ENCODE measurements around the gene TSPYL4.
"Not testable (repeated sequence)": the region's sequence is repeated elsewhere in the genome, so short reads cannot be mapped to it uniquely, and the experiment has no call there.

Gene TSPYL4

DNA sequence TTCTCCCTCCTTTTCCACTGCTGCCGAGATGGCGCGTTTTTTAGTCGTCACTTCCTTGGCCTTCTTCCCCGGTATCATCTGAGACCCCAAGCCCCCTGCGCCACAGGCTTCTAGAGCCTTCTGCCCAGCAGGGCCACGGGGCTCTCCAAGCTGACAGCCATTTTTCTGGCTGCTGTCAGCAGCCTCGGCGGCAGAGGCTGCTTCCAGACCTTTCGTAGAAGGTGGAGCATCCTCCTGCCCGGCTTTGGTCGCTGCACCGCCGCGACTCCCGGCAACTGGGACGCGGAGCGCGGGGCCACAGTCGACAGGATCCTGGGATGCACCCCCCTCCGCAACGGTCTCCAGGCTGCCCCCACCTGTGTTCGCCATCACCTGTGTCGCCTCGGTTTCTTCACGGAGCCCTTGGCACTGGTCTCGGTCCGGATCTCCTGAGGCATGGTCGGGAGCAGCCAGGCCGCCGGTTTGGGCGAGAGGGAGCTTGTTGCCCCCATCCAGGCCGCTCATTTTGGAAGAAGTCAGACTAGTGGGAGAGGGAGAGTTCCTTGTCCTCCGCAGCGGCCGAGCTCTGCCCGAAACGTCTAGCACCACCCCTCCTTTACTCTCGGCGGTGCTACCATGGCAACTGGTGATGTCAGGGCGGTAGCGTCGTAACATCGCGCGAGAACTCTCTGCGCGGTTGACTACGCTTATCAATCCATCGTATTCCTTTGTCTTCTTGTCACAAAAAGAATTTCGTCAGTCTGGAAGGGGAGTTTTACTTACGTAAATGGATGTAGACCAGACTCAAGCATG, at the start of gene TSPYL4:
TSPYL4 (minus strand) TSS at position 571 of the 792 bp plus-strand sequence; CDS start at position 504, 67 bp downstream.
- peak; percentile 93 to 95 for DNase-seq

DNA sequence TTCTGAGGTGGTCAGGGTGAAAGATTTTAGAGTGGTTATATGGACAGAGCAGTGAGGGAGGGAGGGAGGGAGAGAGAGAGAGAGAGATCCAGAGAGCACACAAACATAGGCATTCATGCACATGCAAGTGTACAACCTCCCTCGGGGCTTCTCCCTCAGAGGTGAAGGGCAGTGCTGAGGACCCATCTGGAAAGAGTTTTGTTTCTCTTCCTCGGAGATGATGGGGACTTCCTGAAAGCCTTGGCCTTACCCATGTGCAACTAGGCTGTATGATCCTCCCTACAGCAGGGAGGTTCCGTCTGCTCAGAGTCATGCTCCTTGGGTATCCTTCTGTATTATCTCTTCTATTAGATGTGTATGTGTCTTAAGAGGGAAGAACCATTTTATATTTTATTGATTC, 47.2 kb upstream of the TSPYL4 start:
- no peak for DNase-seq

DNA sequence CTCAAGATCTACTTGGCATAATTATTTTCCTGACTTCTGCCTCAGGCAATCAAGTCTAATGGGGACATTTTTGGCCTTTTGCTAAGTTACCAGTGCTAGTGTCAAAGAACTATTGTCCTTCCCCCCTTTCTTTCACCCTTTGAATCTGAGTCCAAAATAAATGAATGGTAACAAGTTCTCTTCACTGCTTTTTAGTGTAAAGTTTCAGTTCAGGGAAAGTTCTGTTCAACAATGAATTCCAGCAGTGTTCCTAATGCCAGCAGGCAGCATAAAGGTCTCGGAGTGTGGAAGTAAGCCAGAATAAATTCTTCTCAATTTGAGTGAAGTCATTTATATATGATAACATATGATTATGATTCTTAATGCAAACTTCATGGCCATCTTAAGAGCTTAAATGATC, 46.7 kb upstream of the TSPYL4 start:
- DNase-seq, result no peak

DNA sequence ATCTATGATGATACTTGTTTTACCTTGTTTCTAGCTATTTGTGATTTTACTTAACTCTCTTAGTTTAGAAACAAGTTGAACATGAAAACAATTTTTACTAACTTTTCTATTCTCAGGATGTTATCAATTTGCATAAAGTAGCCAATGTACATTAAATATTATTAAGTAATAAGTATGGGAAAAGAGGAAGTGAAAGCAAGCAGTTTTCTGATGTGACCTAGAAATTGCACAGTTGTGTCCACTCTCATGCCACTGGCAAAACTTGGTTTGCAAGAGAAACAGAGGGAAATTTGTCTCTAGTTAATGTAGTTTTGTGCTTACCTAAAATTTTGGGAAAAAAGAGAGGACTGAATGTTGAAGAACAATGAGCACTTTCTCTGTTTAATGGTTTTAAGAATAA, 45.1 kb upstream of the TSPYL4 start:
- no peak for DNase-seq

DNA sequence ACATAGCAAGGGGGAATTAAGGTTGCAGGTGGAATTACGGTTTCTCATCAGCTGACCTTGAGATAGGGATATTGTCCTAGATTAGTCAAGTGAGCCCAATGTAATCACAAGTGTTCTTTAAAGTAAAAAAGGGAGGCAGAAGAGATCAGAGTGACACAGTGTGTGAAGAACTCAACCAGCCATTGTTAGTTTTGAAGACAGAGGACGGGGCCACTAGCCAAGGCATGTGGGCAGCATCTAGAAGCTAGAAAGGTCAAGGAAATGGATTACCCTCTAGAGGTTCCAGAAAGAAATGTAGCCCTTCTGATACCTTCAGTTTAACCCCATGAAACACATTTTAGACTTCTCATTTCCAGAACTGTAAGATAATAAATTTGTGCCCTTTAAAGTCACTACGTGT, 44.4 kb upstream of the TSPYL4 start:
- DNase-seq, result no peak

DNA sequence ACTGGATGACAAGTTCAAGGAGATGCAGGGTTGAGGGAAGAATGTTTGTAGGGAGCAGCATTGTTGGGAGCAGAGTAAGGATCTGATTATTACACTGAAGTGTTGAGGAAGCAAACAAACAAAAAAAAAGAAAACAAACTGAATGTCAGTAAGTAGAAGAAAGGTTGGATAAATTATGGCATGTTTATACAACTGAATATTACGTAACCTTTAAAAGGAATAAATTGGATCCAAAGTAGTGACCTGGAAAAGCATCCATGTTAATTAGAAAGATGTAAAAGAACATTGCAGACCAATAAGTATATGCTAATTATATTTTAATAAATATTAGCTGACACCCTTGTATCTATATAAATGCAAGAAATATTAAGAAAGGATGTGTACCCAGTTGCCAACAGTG, 38.7 kb upstream of the TSPYL4 start:
- no peak for DNase-seq

DNA sequence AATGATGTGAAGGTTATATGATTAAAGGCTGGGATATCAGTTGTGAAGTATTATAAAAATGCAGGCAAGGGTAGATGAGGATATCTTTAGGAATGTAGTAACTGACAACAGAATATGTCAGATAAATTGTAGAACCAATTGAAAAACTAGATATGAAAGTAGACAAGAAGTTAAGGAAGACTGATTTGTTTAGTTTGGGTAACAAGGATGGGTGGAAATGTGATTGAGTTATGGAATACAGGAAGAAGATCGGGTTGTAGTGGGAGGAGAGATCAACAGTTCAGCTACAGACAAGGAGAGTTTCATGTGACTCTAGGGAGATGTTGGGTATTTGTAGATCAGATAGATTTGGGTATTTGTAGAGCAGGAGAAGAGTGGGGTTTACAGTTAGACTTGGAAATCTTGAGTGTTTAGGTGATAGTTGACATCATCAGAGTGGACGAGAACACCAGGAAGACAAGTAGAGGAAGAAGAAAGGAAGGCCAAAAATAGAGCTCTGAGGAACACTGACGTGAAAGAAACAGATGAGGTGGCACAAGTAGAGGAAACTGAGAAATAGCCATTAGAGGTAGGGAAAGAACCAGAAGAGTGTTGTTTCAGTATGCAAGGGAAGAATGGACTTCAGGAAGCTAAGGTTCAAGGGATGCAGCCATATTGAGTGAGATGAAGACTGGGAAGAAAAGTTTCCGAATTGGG, 38.0 kb upstream of the TSPYL4 start:
- no peak for DNase-seq

DNA sequence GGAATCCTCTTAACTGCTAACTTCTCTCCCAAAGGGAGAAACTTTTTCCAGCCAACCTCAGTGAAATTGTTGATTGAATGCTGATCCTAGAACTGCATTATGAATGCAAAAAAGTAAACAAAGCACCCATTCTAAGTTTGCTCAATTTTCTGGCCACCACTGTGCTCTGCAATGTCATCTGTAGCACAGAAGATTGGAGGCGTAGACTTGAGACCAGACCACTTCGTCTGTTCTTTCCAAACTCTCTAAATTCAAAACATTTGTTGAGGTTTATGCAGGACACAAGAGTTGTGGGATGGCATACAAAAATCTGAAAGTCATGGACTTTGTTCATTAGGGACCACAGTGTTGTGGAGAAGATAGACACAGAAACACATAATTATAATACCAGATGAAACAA, 36.9 kb upstream of the TSPYL4 start:
- no peak for DNase-seq

DNA sequence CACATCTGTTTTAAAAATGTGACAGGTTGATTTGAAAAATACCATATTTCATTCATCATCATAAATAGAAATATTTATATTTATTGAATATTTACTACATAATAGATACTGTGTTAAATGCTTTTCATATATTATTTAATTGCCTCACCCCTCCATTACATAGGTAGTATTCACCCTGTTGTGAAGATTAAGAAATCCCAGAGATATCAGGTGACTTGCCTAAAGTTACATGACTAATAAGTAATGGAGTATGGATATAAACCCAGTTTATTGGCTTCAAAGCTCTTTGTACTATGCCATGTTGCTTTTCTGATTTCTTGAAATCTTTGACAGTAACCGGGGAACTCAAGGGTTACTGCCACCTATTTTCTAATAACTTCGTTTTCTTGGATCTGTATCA, 36.0 kb upstream of the TSPYL4 start:
- DNase-seq, result no peak

DNA sequence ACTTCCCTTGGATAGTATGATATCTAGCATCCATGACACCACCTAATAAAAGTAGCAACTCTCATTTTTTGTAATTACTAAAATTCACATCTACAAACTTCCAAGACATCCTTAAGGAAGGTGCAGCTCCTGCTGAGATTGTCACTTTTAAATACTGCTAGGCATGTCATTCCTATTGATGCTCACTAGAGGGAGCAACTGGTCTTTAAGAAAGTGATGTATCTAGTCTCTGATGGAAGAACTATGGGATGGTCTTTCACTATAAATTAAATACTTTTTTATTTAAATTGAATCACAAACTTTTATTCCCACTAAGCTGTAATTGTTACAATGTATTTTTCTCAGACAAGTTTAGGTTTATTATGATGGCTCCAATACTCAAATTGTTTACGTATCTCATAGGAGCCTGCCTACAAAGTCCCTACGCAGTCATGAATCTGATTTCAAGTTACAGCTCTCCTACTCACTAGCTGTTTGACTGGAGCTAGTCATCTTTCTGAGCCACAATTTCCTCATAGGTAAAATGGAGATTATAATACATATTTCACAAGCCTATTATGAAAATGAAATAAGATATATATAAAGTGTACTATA, 33.9 kb upstream of the TSPYL4 start:
- peak in 1 of 2 donors; percentile 58 for DNase-seq

DNA sequence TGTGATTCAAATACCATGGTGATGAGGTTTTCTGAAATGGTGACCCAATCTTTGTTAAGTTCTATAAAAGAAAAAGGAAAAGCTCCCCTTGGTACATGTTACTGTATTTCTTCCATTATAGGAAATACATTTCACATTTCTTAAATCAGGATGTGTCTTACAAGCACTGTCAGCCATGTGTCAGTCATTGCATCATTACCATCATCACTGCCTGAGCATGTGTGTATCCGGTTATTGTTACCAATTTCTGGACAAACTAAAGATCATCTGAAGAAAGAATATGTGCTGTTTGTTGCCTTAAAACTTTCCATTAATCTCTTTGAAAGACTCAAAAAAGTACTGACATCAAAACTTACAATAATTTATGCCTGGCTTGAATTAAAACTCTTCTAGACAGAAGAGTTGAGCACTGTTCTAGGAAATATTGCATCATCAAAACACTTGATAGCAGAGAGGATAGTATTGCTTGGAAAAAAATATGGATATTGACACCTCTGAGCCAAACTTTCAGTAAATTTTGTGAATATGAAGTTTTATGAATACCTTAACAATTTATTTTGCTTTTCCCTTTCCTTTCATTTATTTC, 33.0 kb upstream of the TSPYL4 start:
- DNase-seq, result no peak

DNA sequence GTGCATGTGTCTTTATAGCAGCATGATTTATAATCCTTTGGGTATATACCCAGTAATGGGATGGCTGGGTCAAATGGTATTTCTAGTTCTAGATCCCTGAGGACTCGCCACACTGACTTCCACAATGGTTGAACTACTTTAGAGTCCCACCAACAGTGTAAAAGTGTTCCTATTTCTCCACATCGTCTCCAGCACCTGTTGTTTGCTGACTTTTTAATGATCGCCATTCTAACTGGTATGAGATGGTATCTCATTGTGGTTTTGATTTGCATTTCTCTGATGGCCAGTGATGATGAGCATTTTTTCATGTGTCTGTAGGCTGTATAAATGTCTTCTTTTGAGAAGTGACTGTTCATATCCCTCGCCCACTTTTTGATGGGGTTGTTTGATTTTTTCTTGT, 31.1 kb upstream of the TSPYL4 start:
- not testable (repeated sequence) for DNase-seq

DNA sequence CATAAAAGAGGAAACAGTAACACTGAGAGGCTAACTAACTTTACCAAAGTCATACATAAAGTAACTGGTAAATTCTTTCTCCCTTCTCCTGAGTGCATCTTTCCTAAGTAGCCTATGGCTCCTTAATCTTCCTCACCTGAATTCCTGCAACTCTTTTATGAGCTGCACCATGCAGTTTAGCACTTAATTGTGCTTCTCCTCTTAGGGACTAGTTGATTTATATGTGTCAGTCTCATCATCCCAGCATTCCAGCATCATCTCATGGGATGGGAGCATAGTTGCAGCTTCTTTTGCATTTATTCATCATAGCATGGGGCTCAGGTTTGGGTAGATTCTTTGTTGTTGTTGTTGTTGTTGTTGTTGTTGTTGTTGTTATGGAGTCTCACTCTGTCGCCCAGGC, 29.3 kb upstream of the TSPYL4 start:
- DNase-seq, result no peak

DNA sequence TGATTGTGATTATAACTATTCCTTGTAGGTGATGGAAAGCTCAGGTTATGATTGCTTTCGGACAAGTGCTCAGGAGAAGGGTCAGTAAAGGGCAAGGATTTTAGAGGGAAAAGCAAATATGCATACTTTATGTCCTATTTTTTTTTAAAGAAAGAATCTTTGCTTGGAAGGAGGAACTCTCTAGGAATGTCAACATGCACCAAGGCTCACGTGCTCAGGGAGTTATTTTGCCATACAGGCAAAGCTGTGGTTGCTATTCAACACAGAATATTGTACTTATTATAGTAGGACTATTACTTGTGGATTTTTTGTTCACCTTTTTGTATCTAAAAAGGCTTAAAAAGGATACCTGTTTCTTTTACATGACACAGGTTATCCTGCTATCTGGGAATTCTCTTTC, 28.8 kb upstream of the TSPYL4 start:
- no peak for DNase-seq

DNA sequence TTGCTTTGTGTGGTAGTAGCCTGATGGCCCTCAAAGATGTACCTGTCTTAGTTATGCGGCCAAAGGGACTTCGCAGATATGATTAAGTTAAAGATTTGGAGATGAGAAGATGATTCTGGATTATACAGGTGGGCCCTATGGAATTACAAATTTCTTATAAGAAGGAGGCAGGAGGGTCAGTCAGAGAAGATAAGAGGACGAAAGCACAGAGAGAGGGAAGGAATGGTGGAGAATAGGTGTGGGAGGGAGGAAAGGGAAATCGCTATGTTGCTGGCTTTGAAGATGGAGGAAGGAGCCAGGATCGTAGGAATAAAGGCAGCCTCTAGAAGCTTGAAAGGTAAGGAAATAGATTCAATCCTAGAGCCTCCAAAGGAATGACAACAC, 27.1 kb upstream of the TSPYL4 start:
- DNase-seq, result no peak

DNA sequence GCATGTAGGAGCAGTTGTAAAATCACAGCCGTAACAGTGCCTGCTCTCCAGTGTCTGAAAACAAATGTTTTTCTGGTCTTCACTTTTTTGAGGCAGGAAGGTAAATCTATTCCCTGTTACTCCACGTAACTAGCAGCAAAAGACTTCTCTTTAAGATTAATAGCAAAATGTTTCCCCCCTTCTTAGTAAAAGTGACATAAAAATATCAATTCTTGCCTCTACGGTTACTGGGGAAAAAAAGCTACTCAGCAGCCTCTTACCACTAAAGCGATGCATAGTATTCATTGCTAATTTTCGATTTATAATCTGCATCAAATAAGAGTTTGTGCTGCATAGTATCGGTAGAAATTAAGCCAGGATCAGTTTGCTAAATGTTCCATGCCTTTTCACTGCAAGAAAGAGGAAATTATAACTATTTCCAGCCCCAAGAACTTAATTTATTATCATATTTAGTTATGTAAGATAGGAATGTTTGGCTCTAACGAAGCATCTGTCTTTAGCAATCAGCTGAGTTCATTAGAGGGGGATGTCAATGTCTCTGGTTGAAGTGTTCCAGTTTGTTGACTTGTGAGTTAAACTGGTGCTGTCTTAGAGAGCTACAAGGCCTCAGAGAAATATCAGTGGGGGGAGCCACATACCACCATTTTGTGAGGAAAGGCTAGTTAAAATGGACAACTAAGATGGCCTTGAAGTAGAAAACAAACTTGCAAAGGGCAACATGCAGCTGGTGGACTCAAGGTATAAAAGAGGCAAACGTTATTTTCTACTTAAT, 26.5 kb upstream of the TSPYL4 start:
- DNase-seq, result no peak

DNA sequence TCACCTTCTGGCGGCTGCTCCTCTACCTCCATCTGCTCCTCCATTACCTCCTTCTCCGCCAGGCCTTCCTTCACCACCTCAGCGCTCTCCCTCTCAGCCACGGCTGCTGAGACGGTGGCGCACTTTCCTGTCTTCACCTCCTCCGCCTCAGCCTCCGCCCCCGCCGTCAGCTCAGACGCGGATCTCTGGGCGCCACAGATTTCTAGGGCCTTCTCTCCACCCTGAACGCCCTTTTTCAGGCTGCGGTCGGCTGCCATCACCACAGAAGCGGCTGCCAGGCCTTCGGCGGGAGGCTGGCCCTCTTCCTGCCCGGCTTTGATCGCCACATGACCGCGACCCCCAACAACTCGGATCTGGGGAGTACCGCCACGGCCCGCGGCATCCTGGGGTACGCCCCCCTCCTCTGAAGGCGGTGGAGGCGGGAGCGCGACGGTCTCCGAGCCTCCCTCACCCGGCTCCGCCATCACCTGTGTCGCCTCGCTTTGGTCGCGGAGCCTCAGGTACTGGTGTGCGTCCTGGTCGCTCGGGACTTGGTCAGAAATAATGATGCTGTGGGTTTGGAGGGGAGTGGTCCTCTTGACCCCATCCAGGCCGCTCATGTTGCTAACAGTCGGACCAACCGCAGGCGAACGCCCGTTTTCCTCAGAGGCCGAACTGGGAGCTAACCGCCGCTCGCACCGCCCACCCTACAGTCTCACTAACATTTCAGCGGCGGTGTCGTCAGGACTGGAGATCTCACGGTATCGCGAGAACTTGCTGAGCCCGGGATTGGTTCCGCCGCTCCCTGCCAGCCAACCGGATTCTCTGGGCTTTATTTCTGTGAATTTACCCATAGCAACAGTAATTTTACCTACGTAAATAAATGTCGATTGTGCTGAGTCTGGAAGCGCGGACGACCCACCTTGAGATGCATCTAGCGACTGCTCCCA, 25.6 kb upstream of the TSPYL4 start, which contains the start of gene TSPYL1:
TSPYL1 (minus strand) TSS at position 699 of the 929 bp plus-strand sequence; CDS start at position 599, 100 bp downstream.
- DNase-seq, result peak; percentile 96 to 97

DNA sequence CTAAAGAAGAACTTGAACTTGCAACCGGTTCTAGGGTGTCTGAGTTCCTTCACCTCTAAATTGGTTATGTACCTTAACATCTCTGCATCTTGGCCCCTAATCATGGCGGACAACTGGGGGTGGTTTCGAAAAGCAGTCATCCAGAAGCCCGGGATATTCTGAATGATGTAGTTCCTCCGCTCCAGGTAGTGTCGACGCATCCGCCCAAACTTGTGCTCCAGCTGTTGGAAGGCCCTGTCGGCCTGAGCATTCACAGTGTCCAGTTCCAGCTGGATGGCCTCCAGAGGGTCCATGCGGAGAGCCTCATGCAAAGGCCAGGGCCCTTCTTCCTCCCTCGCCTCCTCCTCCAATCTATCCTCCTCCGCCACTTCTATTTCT, 25.0 kb upstream of the TSPYL4 start:
- peak in 1 of 2 donors; percentile 42 for DNase-seq

DNA sequence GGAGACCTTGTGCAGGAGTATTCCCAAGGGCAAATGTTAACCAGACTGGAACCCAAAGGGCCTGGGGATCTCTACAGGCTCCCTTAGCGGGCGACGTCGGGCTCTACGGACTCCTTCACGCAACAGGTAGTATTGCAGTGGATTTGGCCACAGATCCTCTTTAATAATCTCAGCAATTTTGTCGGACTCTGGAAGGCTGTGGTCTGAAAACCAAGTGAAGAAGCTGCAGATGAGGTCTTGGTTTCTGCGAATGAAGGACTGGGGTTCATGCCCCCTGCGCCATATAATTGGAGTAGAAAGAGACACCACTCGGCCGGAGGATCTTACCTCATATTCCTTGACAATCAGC, 24.6 kb upstream of the TSPYL4 start:
- no peak for DNase-seq

DNA sequence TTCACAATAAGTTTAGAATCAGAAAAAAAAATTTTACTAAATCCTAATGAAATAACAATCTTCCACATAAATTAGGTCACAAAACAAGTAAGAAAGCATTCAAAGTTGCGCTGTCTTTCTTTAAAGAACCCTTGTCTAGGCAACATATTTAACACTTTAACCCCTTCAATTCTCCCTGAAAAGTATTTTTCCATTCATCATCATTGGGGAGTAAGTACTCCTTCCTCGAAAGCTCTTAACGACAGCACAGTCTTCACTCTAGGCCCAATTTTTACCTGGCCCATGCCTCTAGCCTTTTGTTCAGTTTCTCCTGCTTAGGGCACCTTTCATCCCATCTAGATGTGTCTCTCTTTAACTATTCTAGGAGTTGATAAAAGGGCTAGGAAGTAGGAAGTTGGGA, 23.2 kb upstream of the TSPYL4 start:
- no peak for DNase-seq

DNA sequence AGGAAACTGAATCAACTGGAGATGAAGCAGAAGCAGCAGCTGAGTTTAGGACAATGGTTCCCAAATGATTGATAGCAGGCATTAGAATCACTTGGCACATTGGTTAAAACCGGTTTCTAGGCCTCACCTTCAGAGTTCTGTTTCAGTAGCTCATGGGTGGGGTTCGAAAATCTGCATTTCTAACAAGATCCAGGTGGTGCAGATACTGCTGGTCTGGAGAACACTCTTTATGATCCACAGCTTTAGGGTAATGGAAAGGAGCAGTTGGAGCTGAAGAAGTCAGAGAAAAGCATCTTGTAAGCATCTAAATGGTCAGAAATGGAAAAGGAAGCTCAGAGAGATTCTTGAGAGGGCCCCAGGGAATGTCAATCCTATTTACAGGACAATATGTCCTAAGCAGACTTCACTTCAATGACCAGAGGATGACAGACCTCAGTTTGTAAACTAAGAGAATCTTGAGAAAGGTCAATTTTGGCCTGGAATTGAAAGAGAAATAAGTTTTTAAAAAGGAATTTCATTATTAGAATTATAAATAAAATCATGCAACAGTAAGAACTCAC, 17.4 kb upstream of the TSPYL4 start:
- DNase-seq, result no peak
